Gastrocnemius medialis (tissue), 4 donors: ENCODE data around the gene CDC42BPA. TPM values are rescaled to one million over a fixed set of nuclear protein-coding genes. Genes with fewer than 3 reads are reported as not detected.

Source experiments
- ATAC-seq, 2 donors: fragments of 150-250 bp; one replicate each; pipeline ENCODE4 v1.9.1; 2016
- DNase-seq, 2 donors: peaks; one replicate each; pipeline ENCODE4 v3.0.0-alpha.2; 2019
- H3K27ac ChIP-seq, 4 donors: fragments of 200-600 bp; sonication (generic); 1 replicate in 1 of 4; 2 replicates in 3 of 4; pipeline ENCODE4 v1.5.1; 2016 to 2018; ENCODE audit warnings: mild to moderate bottlenecking in 2 of 4, moderate library complexity in 1 of 4
- H3K27me3 ChIP-seq, 3 donors: fragments of 200-600 bp; sonication (generic) in 2 of 3; 1 replicate in 1 of 3; 2 replicates in 2 of 3; pipeline versions ENCODE4 v1.5.1 to v1.6.0; 2016 to 2019; ENCODE audit warnings: mild to moderate bottlenecking in 1 of 3, moderate library complexity in 1 of 3
- H3K36me3 ChIP-seq, 2 donors: fragments of 200-600 bp; sonication (generic) in 1 of 2; one replicate each; pipeline ENCODE4 v1.5.1; 2017 to 2018
- H3K4me1 ChIP-seq, 2 donors: fragments of 200-600 bp; sonication (generic) in 1 of 2; one replicate each; pipeline ENCODE4 v1.5.1; 2016 to 2017; ENCODE audit warnings: mild to moderate bottlenecking in 2 of 2
- H3K4me3 ChIP-seq, 4 donors: fragments of 200-600 bp; sonication (generic) in 3 of 4; 1 replicate in 1 of 4; 2 replicates in 3 of 4; pipeline ENCODE4 v1.5.1; 2016 to 2019; ENCODE audit warnings: mild to moderate bottlenecking in 2 of 4
- H3K9me3 ChIP-seq, 3 donors: fragments of 200-600 bp; sonication (generic) in 2 of 3; 1 replicate in 1 of 3; 2 replicates in 2 of 3; pipeline ENCODE4 v1.5.1; 2016 to 2019
- CTCF ChIP-seq, 5 experiments: fragments of 450-650 bp in 3 of 5; fragments of 200-600 bp in 2 of 5; sonication (generic) in 2 of 5; IDR thresholded peaks in 4 of 5; conservative IDR thresholded peaks in 1 of 5; 1 replicate in 4 of 5; 2 replicates in 1 of 5; pipeline ENCODE4 v1.5.1; 2016 to 2019; ENCODE audit warnings: antibody characterized with exemption in 5 of 5, mild to moderate bottlenecking in 3 of 5, moderate library complexity in 3 of 5
- POLR2A ChIP-seq, 2 donors: fragments of 450-650 bp; IDR thresholded peaks; one replicate each; pipeline ENCODE4 v1.6.1; 2017; ENCODE audit warnings: antibody characterized with exemption in 2 of 2, mild to moderate bottlenecking in 2 of 2, moderate library complexity in 2 of 2
- in situ Hi-C, 4 donors: fragments of 200-750 bp; cut with MboI; loops; one replicate each; pipeline versions ENCODE4 v1.15.0 to v1.8.0; 2017; ENCODE audit warnings: low sequenced_read_pairs in 4 of 4
- intact Hi-C: fragments of 100-400 bp; cut with DNase I; formaldehyde crosslinking; loops from one replicate; pipeline ENCODE4 v1.15.1; 2023; ENCODE audit warnings: low total_unique reads
- total RNA-seq, 4 donors: library from RNA; depleted of rRNA; stranded (reverse); fragments of >200 nt; gene quantifications; one replicate each; pipeline versions ENCODE4 v1.1.0 to v1.2.3, GENCODE V29; 2016

The CDC42BPA gene
- total RNA-seq, 4 donors from 2014 or later = 13.9 to 30.6 (median 16.6) TPM

GRCh38 chr1:226960944-226961765, 357.1 kb downstream of the CDC42BPA start:
- in situ Hi-C loops = no loop called here

GRCh38 chr1:226960256-226960655, 358.0 kb downstream of the CDC42BPA start:
- ATAC-seq = no peak
- in situ Hi-C loops = no loop called here
- DNase-seq = no peak
- intact Hi-C loops = no loop called here
- TF ChIP-seq CTCF (IDR thresholded peaks at IDR 0.05 in 4 of 5, conservative IDR thresholded peaks at IDR 0.05 in 1 of 5) (no peak), POLR2A (IDR thresholded peaks at IDR 0.05) (no peak)
- H3K36me3 ChIP-seq = peaks cover 0 to 9% of the 10 kb centered on the region in 2 donors
- peaks cover 55 to 70% of the 10 kb centered on the region in 2 donors for H3K4me1 ChIP-seq
- no peaks in the 10 kb centered on the region for H3K9me3 ChIP-seq
- peak overlapping the region; percentile 99 for H3K27ac ChIP-seq
- no peak overlapping the region for H3K4me3 ChIP-seq
- H3K27me3 ChIP-seq = no peaks in the 10 kb centered on the region

More at GRCh38 chr1:226960944-226961765, 357.1 kb downstream of the CDC42BPA start:
- Histone ChIP-seq H3K4me3 (no peak overlapping the region), H3K36me3 (peaks cover 0 to 18% of the 10 kb centered on the region in 2 donors), H3K9me3 (no peaks in the 10 kb centered on the region), H3K27ac (peak overlapping the region; percentile 99), H3K4me1 (peaks cover 64 to 79% of the 10 kb centered on the region in 2 donors), H3K27me3 (no peaks in the 10 kb centered on the region)
- ATAC-seq (no peak), DNase-seq (no peak)
- intact Hi-C loops = no loop called here
- no peak for TF ChIP-seq CTCF (IDR thresholded peaks at IDR 0.05 in 4 of 5, conservative IDR thresholded peaks at IDR 0.05 in 1 of 5)
- TF ChIP-seq POLR2A (IDR thresholded peaks at IDR 0.05) = no peak

GRCh38 chr1:226958300-226958699, 360.0 kb downstream of the CDC42BPA start:
- in situ Hi-C loops (no loop called here), intact Hi-C loops (no loop called here)
- peaks cover 46 to 52% of the 10 kb centered on the region in 2 donors for H3K4me1 ChIP-seq
- ATAC-seq = peak in 1 of 2 donors; percentile 30
- peak overlapping the region; percentile 99 for H3K27ac ChIP-seq
- peak in 1 of 2 donors; percentile 43 for DNase-seq
- H3K9me3 ChIP-seq = no peaks in the 10 kb centered on the region
- no peaks in the 10 kb centered on the region for H3K27me3 ChIP-seq
- TF ChIP-seq CTCF (IDR thresholded peaks at IDR 0.05 in 4 of 5, conservative IDR thresholded peaks at IDR 0.05 in 1 of 5) (no peak), POLR2A (IDR thresholded peaks at IDR 0.05) (no peak)
- no peaks in the 10 kb centered on the region for H3K36me3 ChIP-seq
- H3K4me3 ChIP-seq = no peak overlapping the region

- Histone ChIP-seq H3K4me1 (peaks cover 46% of the 10 kb centered on the region in 2 donors), H3K4me3 (peak overlapping the region in 2 of 4 donors; percentile 10 to 14), H3K27me3 (no peaks in the 10 kb centered on the region), H3K9me3 (no peaks in the 10 kb centered on the region), H3K27ac (peak overlapping the region; percentile 99), H3K36me3 (no peaks in the 10 kb centered on the region)
- peak in 1 of 2 donors; percentile 44 for ATAC-seq
- in situ Hi-C loops (no loop called here), intact Hi-C loops (no loop called here)
- DNase-seq = peak in 1 of 2 donors; percentile 18
- TF ChIP-seq CTCF (IDR thresholded peaks at IDR 0.05 in 4 of 5, conservative IDR thresholded peaks at IDR 0.05 in 1 of 5) (no peak), POLR2A (IDR thresholded peaks at IDR 0.05) (no peak)
These were observed 360.6 kb downstream of the CDC42BPA start for GRCh38 chr1:226957714-226958113.
